Natural killer cell (primary cell): ENCODE results near the gene FA2H. TPM values are rescaled to one million over a fixed set of nuclear protein-coding genes. Genes with fewer than 3 reads are reported as not detected.

Source experiments
- ATAC-seq, 3 donors: fragments of 150-1000 bp in 2 of 3; fragments of 200-7000 bp in 1 of 3; cut with Tn5 transposase; 1 replicate in 1 of 3; 2 replicates in 2 of 3; pipeline ENCODE4 v1.10.0; 2021; ENCODE audit warnings: mild to moderate bottlenecking in 2 of 3, moderate library complexity in 2 of 3
- DNase-seq, 2 donors: peaks; one replicate each; pipeline versions ENCODE4 v3.0.0 to v3.0.0-alpha.2; 2013 to 2021; ENCODE audit warnings: mixed read lengths in 1 of 2
- H3K27ac ChIP-seq: one replicate; pipeline ENCODE4 v1.5.1; 2013; ENCODE audit warnings: mild to moderate bottlenecking, low read length
- H3K27me3 ChIP-seq: one replicate; pipeline ENCODE4 v1.6.1; 2013; ENCODE audit warnings: low read length; ENCODE audit not compliant: control insufficient read depth, insufficient read depth
- H3K36me3 ChIP-seq: one replicate; pipeline ENCODE4 v1.6.1; 2013; ENCODE audit warnings: low read length; ENCODE audit not compliant: control insufficient read depth, insufficient read depth
- H3K4me1 ChIP-seq: one replicate; pipeline ENCODE4 v1.6.1; 2013; ENCODE audit warnings: low read length; ENCODE audit not compliant: control insufficient read depth, insufficient read depth
- H3K4me3 ChIP-seq: one replicate; pipeline ENCODE4 v1.5.1; 2013; ENCODE audit warnings: low read length
- H3K9me3 ChIP-seq: one replicate; pipeline ENCODE4 v1.6.1; 2013; ENCODE audit warnings: low read length; ENCODE audit not compliant: control insufficient read depth, insufficient read depth
- H3K27ac Mint-ChIP-seq, 2 donors: one replicate each; pipeline ENCODE4 v1.8.0; 2022; ENCODE audit warnings: mild to moderate bottlenecking in 2 of 2, mixed read lengths in 2 of 2, moderate library complexity in 1 of 2
- H3K27me3 Mint-ChIP-seq, 2 donors: one replicate each; pipeline ENCODE4 v1.8.0; 2022; ENCODE audit warnings: low read depth in 2 of 2, mixed read lengths in 2 of 2
- H3K36me3 Mint-ChIP-seq: one replicate; pipeline ENCODE4 v1.8.0; 2022; ENCODE audit warnings: mixed read lengths
- H3K4me1 Mint-ChIP-seq, 2 donors: one replicate each; pipeline ENCODE4 v1.8.0; 2022; ENCODE audit warnings: mixed read lengths in 2 of 2
- H3K4me3 Mint-ChIP-seq: one replicate; pipeline ENCODE4 v1.8.0; 2022; ENCODE audit warnings: mild to moderate bottlenecking, moderate library complexity, mixed read lengths
- H3K9me3 Mint-ChIP-seq, 2 donors: one replicate each; pipeline ENCODE4 v1.8.0; 2022; ENCODE audit warnings: mixed read lengths in 2 of 2
- CTCF ChIP-seq: fragments of 200-600 bp; IDR thresholded peaks from one replicate; pipeline ENCODE4 v1.8.0; 2022; ENCODE audit warnings: antibody characterized with exemption
- WGBS: methylation state at CpG from one replicate; pipeline ENCODE4 v1.1.7; 2013; ENCODE audit warnings: missing lambda C conversion rate; ENCODE audit not compliant: insufficient coverage; 5-methylcytosine and 5-hydroxymethylcytosine counted together
- intact Hi-C: fragments of 100-400 bp; cut with micrococcal nuclease; formaldehyde crosslinking; loops from one replicate; pipeline ENCODE4 v1.14.2; 2022
- total RNA-seq, 4 donors: library from RNA; stranded (reverse); fragments of 120-200 nt in 1 of 4; gene quantifications; one replicate each; pipeline versions ENCODE4 v1.2.3 to v1.2.4, GENCODE V29; 2013 to 2022

The FA2H gene
- total RNA-seq, 3 donors from 2014 or later (not counting 1 experiment from before 2014, with no cell fraction given), result 0.14 to 0.93 TPM; not detected in 1

DNA sequence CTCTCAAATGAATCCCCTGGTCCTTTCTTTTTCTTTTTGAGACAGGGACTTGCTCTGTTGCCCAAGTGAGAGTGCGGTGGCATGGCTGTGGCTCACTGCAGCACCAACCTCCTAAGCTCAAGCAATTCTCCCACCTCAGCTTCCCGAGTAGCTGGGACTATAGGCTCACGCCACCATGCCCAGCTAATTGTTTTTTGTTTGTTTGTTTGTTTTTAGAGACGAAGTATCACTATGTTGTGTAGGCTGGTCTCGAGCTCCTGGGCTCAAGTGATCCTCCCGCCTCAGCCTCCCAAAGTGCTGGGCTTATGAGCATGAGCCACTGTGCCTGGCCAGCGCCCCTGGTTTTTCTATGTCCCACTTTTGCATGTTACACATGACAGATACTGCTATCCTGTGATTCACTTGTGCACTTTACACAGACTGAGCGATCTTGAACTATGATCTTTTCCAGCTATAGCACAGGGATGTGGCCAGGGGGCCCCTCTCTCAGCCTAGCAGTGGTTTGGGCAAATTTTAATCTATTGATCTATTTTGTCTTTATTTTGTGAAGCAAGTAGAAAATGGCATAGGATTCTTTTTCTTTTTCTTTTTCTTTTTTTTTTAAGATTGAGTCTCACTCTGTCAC lies 42.7 kb downstream of the FA2H start:
- Mint-ChIP-seq H3K27me3 (no peaks in the 10 kb centered on the region), H3K27ac (no peak overlapping the region), H3K9me3 (peaks cover 0 to 2% of the 10 kb centered on the region in 2 donors), H3K4me3 (no peak overlapping the region), H3K36me3 (no peaks in the 10 kb centered on the region), H3K4me1 (peaks cover 6 to 14% of the 10 kb centered on the region in 2 donors)
- TF ChIP-seq CTCF, result no peak
- Histone ChIP-seq H3K9me3 (peaks cover 6% of the 10 kb centered on the region), H3K27ac (no peak overlapping the region), H3K27me3 (no peaks in the 10 kb centered on the region), H3K4me1 (peaks cover 11% of the 10 kb centered on the region), H3K4me3 (no peak overlapping the region), H3K36me3 (no peaks in the 10 kb centered on the region)
- WGBS, result 86% methylated on average over 8 of the region's 8 CpGs
- no peak for ATAC-seq
- no peak for DNase-seq
- intact Hi-C loops, result no loop called here

DNA sequence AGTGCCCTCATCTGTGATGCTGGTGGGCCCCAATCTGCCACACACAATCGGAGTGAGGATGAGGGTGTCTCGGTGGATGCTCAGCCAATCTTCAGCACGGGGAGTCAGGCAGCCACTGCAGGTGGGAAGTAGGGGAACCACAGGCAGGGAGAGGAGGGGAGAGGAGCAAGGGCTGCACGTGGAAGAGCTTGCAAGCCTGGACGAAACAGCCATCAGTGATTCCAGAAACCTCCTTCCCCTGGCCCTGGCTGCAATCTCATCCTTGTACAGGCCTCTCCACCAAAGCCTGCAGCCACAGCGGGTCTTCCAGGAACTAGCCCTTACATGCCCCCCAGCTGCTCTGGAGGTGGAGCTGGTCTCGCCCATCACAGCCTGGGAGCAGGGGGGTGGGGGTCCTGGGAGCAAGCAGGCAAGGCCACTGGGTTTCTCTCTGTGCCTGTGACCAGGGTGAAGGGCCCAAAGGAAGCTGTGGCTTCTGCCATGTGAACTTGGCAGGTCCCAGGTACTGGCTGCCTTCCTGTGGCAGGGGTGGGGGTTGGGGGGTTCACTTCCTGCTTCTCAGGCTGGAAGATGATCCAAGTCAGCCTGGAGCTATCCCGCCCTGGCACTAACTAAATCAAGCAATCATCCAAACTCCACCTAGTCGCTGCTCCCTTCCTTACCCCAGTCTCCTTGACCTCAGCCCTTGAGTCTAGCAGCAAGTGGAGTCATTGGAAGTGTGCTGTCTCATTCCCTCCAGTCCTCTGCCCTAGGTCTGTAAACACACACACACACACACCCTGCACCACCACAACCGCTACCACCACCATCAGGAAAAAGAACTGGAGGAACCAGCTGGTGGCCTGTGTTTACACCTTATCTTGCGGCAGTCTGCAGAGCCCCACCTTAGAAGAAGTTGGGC lies 44.6 kb downstream of the FA2H start:
- Mint-ChIP-seq H3K4me1 (peaks cover 6 to 14% of the 10 kb centered on the region in 2 donors), H3K27ac (no peak overlapping the region)
- no peaks in the 10 kb centered on the region for H3K27me3 ChIP-seq

GRCh38 chr16:74727903-74728302 lies 46.7 kb downstream of the FA2H start:
- Histone ChIP-seq H3K9me3 (peaks cover 11% of the 10 kb centered on the region), H3K36me3 (no peaks in the 10 kb centered on the region), H3K4me3 (no peak overlapping the region), H3K4me1 (peaks cover 11% of the 10 kb centered on the region), H3K27me3 (no peaks in the 10 kb centered on the region), H3K27ac (no peak overlapping the region)
- intact Hi-C loops, result no loop called here
- TF ChIP-seq CTCF, result no peak
- Mint-ChIP-seq H3K4me1 (peaks cover 6 to 18% of the 10 kb centered on the region in 2 donors), H3K9me3 (peaks cover 2% of the 10 kb centered on the region in 2 donors), H3K4me3 (no peak overlapping the region), H3K27ac (no peak overlapping the region), H3K36me3 (no peaks in the 10 kb centered on the region), H3K27me3 (peaks cover 6% of the 10 kb centered on the region in 2 donors)
- WGBS, result 96% methylated on average over 4 of the region's 4 CpGs
- DNase-seq, result no peak
- no peak for ATAC-seq

More for the DNA sequence above, 44.6 kb downstream of the FA2H start:
- WGBS, result 28% methylated on average over 11 of the region's 11 CpGs
- no peak for ATAC-seq
- no peak for TF ChIP-seq CTCF
- H3K4me1 ChIP-seq, result peaks cover 11% of the 10 kb centered on the region
- no peak overlapping the region for H3K4me3 ChIP-seq
- no peak overlapping the region for H3K4me3 Mint-ChIP-seq
- no peaks in the 10 kb centered on the region for H3K36me3 Mint-ChIP-seq
- H3K9me3 Mint-ChIP-seq, result peaks cover 2% of the 10 kb centered on the region in 2 donors
- H3K36me3 ChIP-seq, result no peaks in the 10 kb centered on the region
- no peak for DNase-seq
- peaks cover 11% of the 10 kb centered on the region for H3K9me3 ChIP-seq
- intact Hi-C loops, result no loop called here
- no peak overlapping the region for H3K27ac ChIP-seq
- H3K27me3 Mint-ChIP-seq, result no peaks in the 10 kb centered on the region
